Measurements from ENCODE around the gene EIF1AD.

DNA sequence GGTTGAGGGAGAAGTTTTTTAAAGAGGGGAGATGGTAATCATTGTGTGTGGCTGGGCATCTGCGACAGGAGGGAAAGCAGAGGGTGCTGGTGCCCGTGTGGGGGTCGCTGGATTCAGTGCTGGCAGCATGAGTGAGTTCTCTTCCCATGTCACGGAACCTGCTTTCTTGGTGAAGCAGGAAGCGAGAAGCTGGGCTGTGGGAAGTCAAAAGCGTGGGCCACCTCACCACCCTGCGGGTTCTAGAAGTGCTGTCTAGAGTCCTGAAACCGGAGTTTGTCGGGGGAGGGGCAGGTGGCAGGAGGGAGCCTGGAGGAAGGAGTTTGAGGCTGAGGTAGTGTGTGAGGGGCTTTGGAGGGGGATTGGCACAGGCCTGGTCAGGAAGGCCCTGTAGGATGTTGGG lies 26.2 kb downstream of the EIF1AD start:
- TF ChIP-seq, protein P1, sequence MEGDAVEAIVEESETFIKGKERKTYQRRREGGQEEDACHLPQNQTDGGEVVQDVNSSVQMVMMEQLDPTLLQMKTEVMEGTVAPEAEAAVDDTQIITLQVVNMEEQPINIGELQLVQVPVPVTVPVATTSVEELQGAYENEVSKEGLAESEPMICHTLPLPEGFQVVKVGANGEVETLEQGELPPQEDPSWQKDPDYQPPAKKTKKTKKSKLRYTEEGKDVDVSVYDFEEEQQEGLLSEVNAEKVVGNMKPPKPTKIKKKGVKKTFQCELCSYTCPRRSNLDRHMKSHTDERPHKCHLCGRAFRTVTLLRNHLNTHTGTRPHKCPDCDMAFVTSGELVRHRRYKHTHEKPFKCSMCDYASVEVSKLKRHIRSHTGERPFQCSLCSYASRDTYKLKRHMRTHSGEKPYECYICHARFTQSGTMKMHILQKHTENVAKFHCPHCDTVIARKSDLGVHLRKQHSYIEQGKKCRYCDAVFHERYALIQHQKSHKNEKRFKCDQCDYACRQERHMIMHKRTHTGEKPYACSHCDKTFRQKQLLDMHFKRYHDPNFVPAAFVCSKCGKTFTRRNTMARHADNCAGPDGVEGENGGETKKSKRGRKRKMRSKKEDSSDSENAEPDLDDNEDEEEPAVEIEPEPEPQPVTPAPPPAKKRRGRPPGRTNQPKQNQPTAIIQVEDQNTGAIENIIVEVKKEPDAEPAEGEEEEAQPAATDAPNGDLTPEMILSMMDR (conservative IDR thresholded peaks at IDR 0.05; ENCODE audit: low read length) = no peak
- TF ChIP-seq EZH2phosphoT487 (IDR thresholded peaks at IDR 0.05; ENCODE audit: borderline replicate concordance, low read depth, low read length) = no peak

Data from OCI-LY7 (cell line).